ENCODE measurements around the gene RDH13. TPM values are rescaled to one million over a fixed set of nuclear protein-coding genes. Genes with fewer than 3 reads are reported as not detected.
"Not testable (repeated sequence)": the region's sequence is repeated elsewhere in the genome, so short reads cannot be mapped to it uniquely, and the experiment has no call there.

The RDH13 gene
- total RNA-seq, 1 donor from 2014 or later, result 47.8 TPM

DNA sequence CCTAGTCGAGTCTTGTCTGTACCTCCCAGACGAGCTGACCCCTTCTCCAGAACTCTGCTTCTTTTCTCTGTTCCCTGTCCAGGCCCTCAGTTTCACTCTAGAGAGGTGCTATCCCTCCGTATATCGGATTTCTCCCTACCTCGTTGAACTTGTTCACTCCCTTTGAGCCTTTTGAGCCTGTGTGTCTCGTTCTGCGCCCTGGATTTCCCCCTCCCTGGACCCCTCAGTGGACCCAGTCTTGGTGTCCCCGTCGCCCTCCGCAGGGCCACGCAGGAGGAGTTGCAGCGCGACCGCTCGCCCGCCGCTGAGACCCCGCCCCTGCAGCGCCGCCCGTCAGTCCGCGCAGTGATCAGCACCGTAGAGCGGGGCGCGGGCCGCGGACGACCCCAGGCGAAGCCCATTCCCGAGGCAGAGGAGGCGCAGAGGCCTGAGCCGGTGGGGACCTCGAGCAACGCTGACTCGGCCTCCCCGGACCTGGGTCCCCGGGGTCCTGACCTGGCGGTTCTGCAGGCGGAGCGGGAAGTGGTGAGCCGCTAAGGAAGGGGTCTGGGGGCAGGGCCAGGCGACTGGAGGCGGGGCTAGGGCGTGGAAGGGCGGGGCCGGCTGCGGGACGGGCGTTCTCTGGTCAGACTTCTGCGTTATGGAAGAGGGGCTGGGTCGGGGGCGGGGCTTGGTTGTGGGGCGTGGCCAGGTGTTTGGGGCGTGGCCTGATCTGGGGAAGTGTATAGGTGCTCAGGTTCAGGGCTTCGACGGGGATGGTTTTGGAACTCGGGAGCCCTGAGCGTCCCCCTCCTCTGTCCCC is 18.2 kb upstream of the RDH13 start:
- ATAC-seq, result peak; percentile 66
- DNase-seq (ENCODE audit: missing footprints), result peak; percentile 79
- intact Hi-C loops (cut with DNase I), result no loop called here

- intact Hi-C loops (cut with DNase I), result no loop called here
- ATAC-seq (peak; percentile 61), DNase-seq (ENCODE audit: missing footprints) (peak; percentile 81)
Observed at GRCh38 chr19:55080121-55080967, 17.4 kb upstream of the RDH13 start.

DNA sequence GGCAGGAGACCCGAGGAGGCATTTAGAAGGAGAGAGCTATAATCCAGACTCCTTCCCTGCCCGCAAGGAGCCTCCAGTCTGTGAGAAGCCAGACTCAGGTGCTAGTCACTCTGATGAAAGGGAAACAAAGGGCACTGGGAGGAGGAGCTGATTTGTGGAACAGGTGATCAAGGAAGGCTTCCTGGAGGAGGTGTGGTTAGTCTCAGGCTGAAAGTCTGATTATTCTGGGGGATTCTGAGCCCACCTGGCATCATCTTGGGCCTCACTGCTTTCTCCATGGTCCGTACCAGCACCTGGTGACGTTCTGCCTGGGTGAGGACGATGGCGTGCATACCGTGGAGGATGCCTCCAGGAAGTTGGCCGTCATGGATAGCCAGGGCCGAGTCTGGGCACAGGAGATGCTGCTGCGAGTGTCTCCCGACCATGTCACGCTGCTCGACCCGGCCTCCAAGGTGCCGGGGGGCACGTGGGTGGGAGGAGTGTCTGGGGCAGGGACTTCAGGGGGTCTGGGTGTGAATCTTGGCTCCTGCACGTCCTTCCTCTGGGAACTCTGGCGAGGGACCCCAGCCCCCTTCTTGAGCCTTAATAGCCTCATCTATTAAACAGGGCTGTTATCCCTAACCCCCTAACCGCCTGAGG is 16.6 kb upstream of the RDH13 start:
- DNase-seq (ENCODE audit: missing footprints) (no peak), ATAC-seq (no peak)
- intact Hi-C loops (cut with DNase I), result no loop called here

- intact Hi-C loops (cut with DNase I), result no loop called here
- DNase-seq (ENCODE audit: missing footprints) (no peak), ATAC-seq (no peak)
Observed at GRCh38 chr19:55078996-55079395, 16.0 kb upstream of the RDH13 start.

DNA sequence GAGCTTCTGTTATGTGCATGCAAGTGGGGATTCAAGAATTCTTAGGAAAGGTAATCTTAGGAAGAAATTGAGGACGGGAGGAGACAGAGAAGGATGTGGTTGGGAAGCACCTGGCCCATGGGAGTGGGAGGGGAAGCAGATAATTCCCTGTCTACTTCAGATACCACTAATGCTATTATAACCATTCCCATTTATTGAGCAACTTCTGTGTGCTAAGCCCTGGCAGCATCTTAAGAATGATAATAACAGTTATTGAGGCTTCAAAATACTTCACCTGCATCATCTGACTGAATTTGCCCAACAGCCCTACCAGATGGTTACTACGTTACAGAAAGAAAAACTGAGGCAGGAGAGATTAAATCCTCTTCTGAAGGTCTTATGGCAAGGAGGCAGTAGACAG is 14.2 kb upstream of the RDH13 start:
- DNase-seq (ENCODE audit: missing footprints), result no peak
- intact Hi-C loops (cut with DNase I), result no loop called here
- no peak for ATAC-seq

DNA sequence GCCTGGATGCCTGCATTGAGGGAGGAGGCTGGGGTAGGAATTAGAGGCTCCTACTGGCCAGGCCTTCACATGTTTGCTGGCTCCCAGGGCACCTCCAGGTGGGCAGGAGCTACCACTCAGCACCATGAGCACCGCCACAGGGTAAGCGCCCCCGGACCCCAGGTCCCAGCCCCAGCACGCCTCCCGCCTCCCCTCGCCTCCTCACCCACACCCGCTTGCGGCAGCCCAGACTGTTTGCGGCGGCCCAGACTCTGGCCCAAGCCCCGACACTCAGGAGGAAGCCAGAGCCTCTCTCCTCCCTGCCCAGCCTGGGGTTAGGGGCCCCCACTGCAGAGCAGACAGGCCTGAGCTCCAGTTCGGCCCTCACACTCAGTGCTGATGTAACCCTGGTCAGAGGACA is 13.4 kb upstream of the RDH13 start:
- ATAC-seq (no peak), DNase-seq (ENCODE audit: missing footprints) (no peak)
- intact Hi-C loops (cut with DNase I), result no loop called here

GRCh38 chr19:55075371-55075998 is 12.5 kb upstream of the RDH13 start, which contains the start of gene EPS8L1:
TSS of gene EPS8L1 (plus strand) at chr19:55075869. CDS start at chr19:55076445, 576 bp downstream.
- ATAC-seq (no peak), DNase-seq (ENCODE audit: missing footprints) (no peak)
- intact Hi-C loops (cut with DNase I), result no loop called here

DNA sequence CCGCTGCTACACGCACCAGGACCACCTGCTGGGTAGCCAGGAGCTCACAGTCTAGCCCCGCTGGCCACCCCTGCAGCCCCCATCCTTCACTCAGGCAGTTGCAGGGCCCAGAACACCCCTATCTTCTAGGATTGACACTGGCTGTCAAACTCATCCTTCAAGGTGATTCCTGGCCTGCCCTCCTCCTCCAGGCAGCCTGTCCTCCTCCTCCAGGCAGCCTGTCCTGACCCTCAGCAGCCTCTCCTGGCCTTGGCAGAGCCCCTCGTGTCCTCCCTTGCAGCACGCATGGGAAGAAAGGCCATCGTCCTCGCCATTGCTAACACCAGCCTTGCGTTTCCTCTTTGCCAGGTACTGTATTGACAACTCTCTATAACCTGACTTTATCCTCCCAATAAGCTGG is 9.0 kb upstream of the RDH13 start:
- ATAC-seq (no peak), DNase-seq (ENCODE audit: missing footprints) (no peak)
- intact Hi-C loops (cut with DNase I), result no loop called here

GRCh38 chr19:55071129-55071502 is 8.2 kb upstream of the RDH13 start:
- DNase-seq (ENCODE audit: missing footprints), result no peak
- intact Hi-C loops (cut with DNase I), result no loop called here
- ATAC-seq, result no peak

- intact Hi-C loops (cut with DNase I), result no loop called here
- DNase-seq (ENCODE audit: missing footprints) (no peak), ATAC-seq (no peak)
Observed at GRCh38 chr19:55070466-55071128, 7.6 kb upstream of the RDH13 start.

DNA sequence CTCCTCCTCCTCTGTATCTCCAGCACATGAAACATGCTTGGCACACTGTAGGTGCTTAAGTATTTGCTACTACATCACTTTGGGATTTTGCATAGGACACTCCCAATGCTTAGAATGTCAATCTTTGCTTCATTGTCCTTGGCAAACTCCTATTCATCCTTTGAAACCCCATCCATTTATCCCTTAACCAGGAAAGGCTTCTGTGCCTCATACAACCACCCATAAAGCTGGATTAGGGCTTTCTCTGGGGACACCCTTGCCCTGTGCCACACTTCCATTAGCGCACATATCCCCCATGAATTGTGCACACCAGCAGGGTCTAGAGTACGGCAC is 6.9 kb upstream of the RDH13 start:
- DNase-seq (ENCODE audit: missing footprints) (no peak), ATAC-seq (no peak)
- intact Hi-C loops (cut with DNase I), result no loop called here

- peak; percentile 45 for ATAC-seq
- intact Hi-C loops (cut with DNase I), result no loop called here
- DNase-seq (ENCODE audit: missing footprints), result no peak
Observed at GRCh38 chr19:55068950-55069864, 6.3 kb upstream of the RDH13 start.

GRCh38 chr19:55067869-55068268 is 4.9 kb upstream of the RDH13 start:
- intact Hi-C loops (cut with DNase I), result no loop called here
- no peak for ATAC-seq
- DNase-seq (ENCODE audit: missing footprints), result no peak

DNA sequence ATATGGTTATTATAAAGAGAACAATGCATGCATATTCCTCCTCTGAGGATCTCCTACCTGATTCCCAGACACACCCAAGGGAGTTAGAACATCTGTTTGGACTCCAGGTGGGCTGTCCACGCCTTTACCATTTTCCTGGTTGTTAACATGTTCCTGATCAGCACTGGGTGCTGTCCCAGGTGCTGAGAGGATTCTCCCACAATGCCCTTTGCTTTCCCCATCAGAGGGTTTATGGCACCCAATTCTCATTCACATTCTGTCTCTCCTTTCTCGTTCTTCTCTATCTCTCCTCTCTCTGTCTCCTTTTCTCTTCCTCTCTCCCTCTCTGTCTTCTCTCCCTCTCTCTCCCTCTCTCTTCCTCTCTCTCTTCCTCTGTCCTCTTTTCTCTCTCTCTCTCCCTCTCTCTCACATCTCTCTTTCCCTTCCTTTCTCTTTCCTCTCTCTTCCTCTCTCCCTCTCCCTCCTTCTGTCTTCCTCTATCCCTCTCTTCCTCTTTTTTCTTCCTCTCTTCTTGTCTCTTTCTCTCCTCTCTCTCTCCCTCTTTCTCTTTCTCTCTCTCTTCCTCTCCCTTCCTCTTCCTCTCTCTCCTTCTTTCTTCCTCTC is 3.3 kb upstream of the RDH13 start:
- ATAC-seq (no peak), DNase-seq (ENCODE audit: missing footprints) (no peak)
- intact Hi-C loops (cut with DNase I), result no loop called here

DNA sequence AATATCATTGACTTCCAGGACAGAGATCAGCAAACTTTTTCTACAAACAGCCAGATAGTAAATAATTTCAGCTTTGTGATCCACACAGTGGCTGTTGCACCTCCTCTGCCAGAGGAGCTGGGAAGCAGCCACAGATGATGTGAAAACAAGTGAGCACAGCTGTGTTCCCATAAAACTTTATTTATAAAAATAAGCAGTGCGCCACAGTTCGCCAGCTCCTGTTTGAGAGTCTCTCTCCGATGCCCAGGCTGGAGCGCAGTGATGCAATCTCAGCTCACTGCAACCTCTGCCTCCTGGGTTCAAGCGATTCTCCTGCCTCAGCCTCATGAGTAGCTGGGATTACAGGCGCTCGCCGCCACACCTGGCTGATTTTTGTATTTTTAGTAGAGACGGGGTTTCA is 2.6 kb upstream of the RDH13 start:
- intact Hi-C loops (cut with DNase I); ATAC-seq; DNase-seq (ENCODE audit: missing footprints): not testable (repeated sequence)

GRCh38 chr19:55063492-55063843 is 520 bp upstream of the RDH13 start:
- DNase-seq (ENCODE audit: missing footprints), result no peak
- intact Hi-C loops (cut with DNase I), result loop anchor here (2.0 kb wide), 1 partner anchor 49 kb away; no protein-coding TSS in a partner anchor
- ATAC-seq, result no peak

DNA sequence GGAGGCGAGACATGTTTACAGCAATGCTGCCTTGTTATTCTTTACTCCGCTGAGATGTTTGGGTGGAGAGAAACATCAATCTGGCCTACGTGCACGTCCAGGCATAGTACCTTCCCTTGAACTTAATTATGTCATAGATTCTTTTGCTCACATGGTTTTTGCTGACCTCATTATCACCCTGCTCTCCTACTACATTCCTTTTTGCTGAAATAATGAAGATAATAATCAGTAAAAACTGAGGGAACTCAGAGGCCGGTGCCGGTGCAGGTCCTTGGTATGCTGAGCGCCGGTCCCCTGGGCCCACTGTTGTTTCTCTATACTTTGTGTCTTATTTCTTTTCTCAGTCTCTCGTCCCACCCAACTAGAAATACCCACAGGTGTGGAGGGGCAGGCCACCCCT is 2.7 kb downstream of the RDH13 start:
- DNase-seq (ENCODE audit: missing footprints); intact Hi-C loops (cut with DNase I); ATAC-seq: not testable (repeated sequence)

Measured in Right ventricle myocardium inferior (tissue), 1 donor.